SK-N-SH treated with all-trans-retinoic acid at 6 μM for 48 hours (cell line): ENCODE results near the gene CFAP251.

Experiments
- ATAC-seq: fragments of 200-7000 bp; cut with Tn5 transposase; 3 replicates; pipeline ENCODE4 v1.9.1; 2020; ENCODE audit warnings: mild to moderate bottlenecking, moderate library complexity
- ARNTL ChIP-seq: fragments of 450-650 bp; formaldehyde crosslinking; IDR thresholded peaks from 2 replicates; pipeline ENCODE4 v1.5.0; 2020; ENCODE audit warnings: low read depth, mild to moderate bottlenecking, moderate library complexity, borderline replicate concordance
- BACH2 ChIP-seq: fragments of 250-450 bp; sonication (Bioruptor Pico); IDR thresholded peaks from 2 replicates; pipeline ENCODE4 v1.9.0; 2021; ENCODE audit warnings: mild to moderate bottlenecking, borderline replicate concordance
- CSDC2 ChIP-seq: fragments of 250-450 bp; sonication (Bioruptor Pico); IDR thresholded peaks from 2 replicates; pipeline ENCODE4 v1.5.0; 2020; ENCODE audit warnings: mild to moderate bottlenecking, moderate library complexity
- ESRRG ChIP-seq: fragments of 250-450 bp; sonication (Bioruptor Pico); IDR thresholded peaks from 2 replicates; pipeline ENCODE4 v1.6.1; 2021; ENCODE audit warnings: mild to moderate bottlenecking
- GLIS3 ChIP-seq: fragments of 250-450 bp; sonication (Bioruptor Pico); IDR thresholded peaks from 2 replicates; pipeline ENCODE4 v1.5.0; 2020; ENCODE audit warnings: mild to moderate bottlenecking, moderate library complexity
- ISL1 ChIP-seq: fragments of 250-450 bp; sonication (Bioruptor Pico); IDR thresholded peaks from 2 replicates; pipeline ENCODE4 v2.1.2; 2022; ENCODE audit warnings: mild to moderate bottlenecking, moderate library complexity
- OSR1 ChIP-seq: fragments of 250-450 bp; sonication (Bioruptor Pico); IDR thresholded peaks from 2 replicates; pipeline ENCODE4 v1.8.0; 2022; ENCODE audit warnings: moderate library complexity, mild to moderate bottlenecking, inconsistent platforms
- PPARA ChIP-seq: fragments of 250-450 bp; sonication (Bioruptor Pico); IDR thresholded peaks from 2 replicates; pipeline ENCODE4 v1.5.0; 2020; ENCODE audit warnings: mild to moderate bottlenecking, borderline replicate concordance
- RARB ChIP-seq: fragments of 250-450 bp; sonication (Bioruptor Pico); IDR thresholded peaks from 2 replicates; pipeline ENCODE4 v1.8.0; 2021; ENCODE audit warnings: mild to moderate bottlenecking, moderate library complexity
- SNAI2 ChIP-seq: fragments of 250-450 bp; sonication (Bioruptor Pico); IDR thresholded peaks from 2 replicates; pipeline ENCODE4 v1.5.0; 2020; ENCODE audit warnings: mild to moderate bottlenecking, moderate library complexity
- TCF4 ChIP-seq: fragments of 250-450 bp; sonication (Bioruptor Pico); IDR thresholded peaks from 2 replicates; pipeline ENCODE4 v1.8.0; 2021; ENCODE audit warnings: mild to moderate bottlenecking, moderate library complexity, borderline replicate concordance
- TOX ChIP-seq: fragments of 250-450 bp; sonication (Bioruptor Pico); IDR thresholded peaks from 2 replicates; pipeline ENCODE4 v1.8.0; 2021; ENCODE audit warnings: mild to moderate bottlenecking, moderate library complexity, borderline replicate concordance
- ZC3H10 ChIP-seq: fragments of 250-450 bp; sonication (Bioruptor Pico); IDR thresholded peaks from 2 replicates; pipeline ENCODE4 v1.5.1; 2021; ENCODE audit warnings: mild to moderate bottlenecking, moderate library complexity
- ZFP3 ChIP-seq: fragments of 250-450 bp; sonication (Bioruptor Pico); IDR thresholded peaks from 2 replicates; pipeline ENCODE4 v1.5.0; 2020; ENCODE audit warnings: mild to moderate bottlenecking, moderate library complexity
- ZFP30 ChIP-seq: fragments of 450-650 bp; formaldehyde crosslinking; IDR thresholded peaks from 2 replicates; pipeline ENCODE4 v1.5.0; 2022; ENCODE audit warnings: mild to moderate bottlenecking, moderate library complexity
- ZNF565 ChIP-seq: fragments of 450-650 bp; formaldehyde crosslinking; conservative IDR thresholded peaks from 2 replicates; pipeline ENCODE4 v1.5.0; 2020; ENCODE audit warnings: low read depth, mild to moderate bottlenecking, moderate library complexity
- ZNF70 ChIP-seq: fragments of 450-650 bp; formaldehyde crosslinking; IDR thresholded peaks from 2 replicates; pipeline ENCODE4 v1.5.0; 2020; ENCODE audit warnings: mild to moderate bottlenecking, moderate library complexity
- ZNF8 ChIP-seq: fragments of 450-650 bp; formaldehyde crosslinking; IDR thresholded peaks from 2 replicates; pipeline ENCODE4 v1.5.0; 2020; ENCODE audit warnings: mild to moderate bottlenecking, moderate library complexity
- TF ChIP-seq, protein P1 (sequence below): fragments of 250-450 bp; sonication (Bioruptor Pico); IDR thresholded peaks from 2 replicates; pipeline ENCODE4 v1.5.1; 2020; ENCODE audit warnings: low read depth, mild to moderate bottlenecking, moderate library complexity
- TF ChIP-seq, protein P2 (sequence below): fragments of 250-450 bp; sonication (Bioruptor Pico); IDR thresholded peaks from 2 replicates; pipeline ENCODE4 v1.5.0; 2020; ENCODE audit warnings: mild to moderate bottlenecking, moderate library complexity
- TF ChIP-seq, protein P3 (sequence below): fragments of 250-450 bp; sonication (Bioruptor Pico); IDR thresholded peaks from 2 replicates; pipeline ENCODE4 v1.5.1; 2021; ENCODE audit warnings: mild to moderate bottlenecking, moderate library complexity
- TF ChIP-seq, protein P4 (sequence below): fragments of 250-450 bp; sonication (Bioruptor Pico); IDR thresholded peaks from 2 replicates; pipeline ENCODE4 v1.8.0; 2020; ENCODE audit warnings: mild to moderate bottlenecking, moderate library complexity, borderline replicate concordance
- TF ChIP-seq, protein P5 (sequence below): fragments of 250-450 bp; sonication (Bioruptor Pico); IDR thresholded peaks from 2 replicates; pipeline ENCODE4 v1.8.0; 2021; ENCODE audit warnings: low read depth, mild to moderate bottlenecking, moderate library complexity, borderline replicate concordance

The CFAP251 gene

DNA sequence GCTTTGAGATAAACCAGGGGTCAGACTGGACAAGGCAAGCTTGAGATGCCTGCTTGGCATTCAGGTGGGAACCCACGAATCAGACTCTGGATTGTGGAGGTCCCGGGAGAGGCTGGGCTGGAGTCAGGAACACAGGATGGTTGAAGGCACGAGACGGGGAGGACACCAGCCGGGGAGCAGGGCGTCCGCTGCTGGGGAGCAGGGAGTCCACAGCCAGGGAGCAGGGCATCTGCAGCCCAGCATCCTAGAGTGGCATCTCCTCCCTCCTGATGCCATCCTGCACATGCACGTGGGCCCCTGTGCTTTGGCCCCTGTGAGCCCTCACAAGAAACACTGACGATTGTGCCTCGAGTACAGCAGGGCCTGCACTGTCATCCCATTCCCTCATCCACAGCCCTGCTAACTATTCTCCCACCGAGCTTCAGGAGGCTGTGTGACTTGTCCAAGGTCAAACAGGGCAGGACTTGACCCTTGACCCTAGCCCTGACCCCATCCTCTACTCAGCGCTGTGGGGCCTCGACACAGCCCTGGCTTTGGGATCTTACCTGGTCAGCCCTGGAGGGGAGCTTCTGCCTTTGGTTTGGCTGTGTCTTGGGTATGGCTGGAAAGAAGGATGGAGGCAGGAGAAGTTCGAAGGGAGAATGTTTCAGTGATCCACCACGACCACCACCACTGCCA is 45.1 kb downstream of the CFAP251 start:
- no peak for ATAC-seq
- TF ChIP-seq TCF4 (CRISPR knock-in tag): no peak
- TF ChIP-seq, protein P1, sequence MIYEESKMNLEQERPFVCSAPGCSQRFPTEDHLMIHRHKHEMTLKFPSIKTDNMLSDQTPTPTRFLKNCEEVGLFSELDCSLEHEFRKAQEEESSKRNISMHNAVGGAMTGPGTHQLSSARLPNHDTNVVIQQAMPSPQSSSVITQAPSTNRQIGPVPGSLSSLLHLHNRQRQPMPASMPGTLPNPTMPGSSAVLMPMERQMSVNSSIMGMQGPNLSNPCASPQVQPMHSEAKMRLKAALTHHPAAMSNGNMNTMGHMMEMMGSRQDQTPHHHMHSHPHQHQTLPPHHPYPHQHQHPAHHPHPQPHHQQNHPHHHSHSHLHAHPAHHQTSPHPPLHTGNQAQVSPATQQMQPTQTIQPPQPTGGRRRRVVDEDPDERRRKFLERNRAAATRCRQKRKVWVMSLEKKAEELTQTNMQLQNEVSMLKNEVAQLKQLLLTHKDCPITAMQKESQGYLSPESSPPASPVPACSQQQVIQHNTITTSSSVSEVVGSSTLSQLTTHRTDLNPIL (CRISPR knock-in tag): no peak
- no peak for TF ChIP-seq GLIS3 (CRISPR knock-in tag)
- TF ChIP-seq ZFP3: no peak
- TF ChIP-seq PPARA (CRISPR knock-in tag): no peak
- TF ChIP-seq ARNTL (CRISPR knock-in tag): no peak
- TF ChIP-seq OSR1 (CRISPR knock-in tag): no peak
- TF ChIP-seq ISL1 (CRISPR knock-in tag): no peak
- TF ChIP-seq ZNF565 (CRISPR knock-in tag): no peak
- TF ChIP-seq CSDC2 (CRISPR knock-in tag): no peak
- no peak for TF ChIP-seq RARB (CRISPR knock-in tag)
- TF ChIP-seq ZNF8: no peak
- no peak for TF ChIP-seq ZNF70 (CRISPR knock-in tag)

DNA sequence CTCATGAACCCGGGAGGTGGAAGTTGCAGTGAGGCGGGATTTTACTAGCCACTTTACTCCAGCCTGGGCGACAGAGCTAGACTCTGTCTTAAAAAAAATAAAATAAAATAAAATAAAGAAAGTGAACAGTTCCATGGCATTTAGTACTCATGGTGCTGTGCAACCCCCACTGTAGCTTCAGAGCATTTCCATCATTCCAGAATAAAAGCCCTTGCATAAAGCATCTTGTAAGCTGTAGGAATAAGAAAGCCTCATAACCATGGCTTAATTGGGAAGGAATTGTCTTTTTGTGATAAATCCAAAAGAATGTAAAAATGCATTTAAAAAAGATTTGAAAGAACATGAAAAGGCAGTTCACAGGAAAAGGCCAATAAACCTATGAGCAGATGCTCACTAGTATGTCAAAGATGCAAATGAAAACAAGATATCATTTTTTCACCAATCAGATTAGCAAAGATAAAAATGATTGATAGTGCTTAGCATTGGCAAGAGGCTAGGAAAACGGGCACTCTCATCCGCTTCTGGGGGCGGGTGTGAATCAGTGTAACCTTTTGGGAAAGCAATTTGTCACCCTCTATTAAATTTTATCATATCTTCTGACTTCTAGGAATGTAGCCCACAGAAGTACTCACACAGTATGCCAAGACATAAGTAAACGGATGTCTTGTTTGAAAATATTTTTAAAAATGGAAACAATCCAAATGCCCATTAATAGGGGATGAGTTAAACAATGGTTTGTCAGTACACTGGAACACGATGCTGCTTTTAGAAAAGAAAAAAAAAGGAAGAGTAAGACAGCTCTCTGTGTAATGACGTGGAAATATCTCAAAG is 46.6 kb downstream of the CFAP251 start:
- ATAC-seq: peak; percentile 86
- peak; percentile 60; the same call in 1 of the 2 replicates for TF ChIP-seq TCF4 (CRISPR knock-in tag)
- TF ChIP-seq ZFP30 (CRISPR knock-in tag): no peak
- TF ChIP-seq, protein P2, sequence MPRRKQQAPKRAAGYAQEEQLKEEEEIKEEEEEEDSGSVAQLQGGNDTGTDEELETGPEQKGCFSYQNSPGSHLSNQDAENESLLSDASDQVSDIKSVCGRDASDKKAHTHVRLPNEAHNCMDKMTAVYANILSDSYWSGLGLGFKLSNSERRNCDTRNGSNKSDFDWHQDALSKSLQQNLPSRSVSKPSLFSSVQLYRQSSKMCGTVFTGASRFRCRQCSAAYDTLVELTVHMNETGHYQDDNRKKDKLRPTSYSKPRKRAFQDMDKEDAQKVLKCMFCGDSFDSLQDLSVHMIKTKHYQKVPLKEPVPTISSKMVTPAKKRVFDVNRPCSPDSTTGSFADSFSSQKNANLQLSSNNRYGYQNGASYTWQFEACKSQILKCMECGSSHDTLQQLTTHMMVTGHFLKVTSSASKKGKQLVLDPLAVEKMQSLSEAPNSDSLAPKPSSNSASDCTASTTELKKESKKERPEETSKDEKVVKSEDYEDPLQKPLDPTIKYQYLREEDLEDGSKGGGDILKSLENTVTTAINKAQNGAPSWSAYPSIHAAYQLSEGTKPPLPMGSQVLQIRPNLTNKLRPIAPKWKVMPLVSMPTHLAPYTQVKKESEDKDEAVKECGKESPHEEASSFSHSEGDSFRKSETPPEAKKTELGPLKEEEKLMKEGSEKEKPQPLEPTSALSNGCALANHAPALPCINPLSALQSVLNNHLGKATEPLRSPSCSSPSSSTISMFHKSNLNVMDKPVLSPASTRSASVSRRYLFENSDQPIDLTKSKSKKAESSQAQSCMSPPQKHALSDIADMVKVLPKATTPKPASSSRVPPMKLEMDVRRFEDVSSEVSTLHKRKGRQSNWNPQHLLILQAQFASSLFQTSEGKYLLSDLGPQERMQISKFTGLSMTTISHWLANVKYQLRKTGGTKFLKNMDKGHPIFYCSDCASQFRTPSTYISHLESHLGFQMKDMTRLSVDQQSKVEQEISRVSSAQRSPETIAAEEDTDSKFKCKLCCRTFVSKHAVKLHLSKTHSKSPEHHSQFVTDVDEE (CRISPR knock-in tag): 0 out of 2 replicates have a peak, but pooled peaks have one; percentile 24
- no peak for TF ChIP-seq ARNTL (CRISPR knock-in tag)
- TF ChIP-seq OSR1 (CRISPR knock-in tag): no peak
- peak; percentile 96 for TF ChIP-seq GLIS3 (CRISPR knock-in tag)
- no peak for TF ChIP-seq BACH2 (CRISPR knock-in tag)
- TF ChIP-seq RARB (CRISPR knock-in tag): peak; percentile 56; the same call in 1 of the 2 replicates
- peak; percentile 75 for TF ChIP-seq ZFP3
- peak; percentile 59; the same call in 1 of the 2 replicates for TF ChIP-seq CSDC2 (CRISPR knock-in tag)
- no peak for TF ChIP-seq SNAI2 (CRISPR knock-in tag)
- TF ChIP-seq ISL1 (CRISPR knock-in tag): peak; percentile 100
- TF ChIP-seq, protein P3, sequence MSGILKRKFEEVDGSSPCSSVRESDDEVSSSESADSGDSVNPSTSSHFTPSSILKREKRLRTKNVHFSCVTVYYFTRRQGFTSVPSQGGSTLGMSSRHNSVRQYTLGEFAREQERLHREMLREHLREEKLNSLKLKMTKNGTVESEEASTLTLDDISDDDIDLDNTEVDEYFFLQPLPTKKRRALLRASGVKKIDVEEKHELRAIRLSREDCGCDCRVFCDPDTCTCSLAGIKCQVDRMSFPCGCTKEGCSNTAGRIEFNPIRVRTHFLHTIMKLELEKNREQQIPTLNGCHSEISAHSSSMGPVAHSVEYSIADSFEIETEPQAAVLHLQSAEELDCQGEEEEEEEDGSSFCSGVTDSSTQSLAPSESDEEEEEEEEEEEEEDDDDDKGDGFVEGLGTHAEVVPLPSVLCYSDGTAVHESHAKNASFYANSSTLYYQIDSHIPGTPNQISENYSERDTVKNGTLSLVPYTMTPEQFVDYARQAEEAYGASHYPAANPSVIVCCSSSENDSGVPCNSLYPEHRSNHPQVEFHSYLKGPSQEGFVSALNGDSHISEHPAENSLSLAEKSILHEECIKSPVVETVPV (CRISPR knock-in tag): peak; percentile 90
- peak; percentile 76; the same call in 1 of the 2 replicates for TF ChIP-seq TOX (CRISPR knock-in tag)
- peak; percentile 49; the same call in 1 of the 2 replicates for TF ChIP-seq ZC3H10 (CRISPR knock-in tag)
- TF ChIP-seq, protein P1 (CRISPR knock-in tag): peak; percentile 98
- TF ChIP-seq ESRRG (CRISPR knock-in tag): peak; percentile 95
- TF ChIP-seq ZNF565 (CRISPR knock-in tag): no peak
- TF ChIP-seq, protein P4, sequence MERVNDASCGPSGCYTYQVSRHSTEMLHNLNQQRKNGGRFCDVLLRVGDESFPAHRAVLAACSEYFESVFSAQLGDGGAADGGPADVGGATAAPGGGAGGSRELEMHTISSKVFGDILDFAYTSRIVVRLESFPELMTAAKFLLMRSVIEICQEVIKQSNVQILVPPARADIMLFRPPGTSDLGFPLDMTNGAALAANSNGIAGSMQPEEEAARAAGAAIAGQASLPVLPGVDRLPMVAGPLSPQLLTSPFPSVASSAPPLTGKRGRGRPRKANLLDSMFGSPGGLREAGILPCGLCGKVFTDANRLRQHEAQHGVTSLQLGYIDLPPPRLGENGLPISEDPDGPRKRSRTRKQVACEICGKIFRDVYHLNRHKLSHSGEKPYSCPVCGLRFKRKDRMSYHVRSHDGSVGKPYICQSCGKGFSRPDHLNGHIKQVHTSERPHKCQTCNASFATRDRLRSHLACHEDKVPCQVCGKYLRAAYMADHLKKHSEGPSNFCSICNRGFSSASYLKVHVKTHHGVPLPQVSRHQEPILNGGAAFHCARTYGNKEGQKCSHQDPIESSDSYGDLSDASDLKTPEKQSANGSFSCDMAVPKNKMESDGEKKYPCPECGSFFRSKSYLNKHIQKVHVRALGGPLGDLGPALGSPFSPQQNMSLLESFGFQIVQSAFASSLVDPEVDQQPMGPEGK: peak; percentile 95
- peak; percentile 41; the same call in 1 of the 2 replicates for TF ChIP-seq ZNF8
- no peak for TF ChIP-seq ZNF70 (CRISPR knock-in tag)
- TF ChIP-seq, protein P5, sequence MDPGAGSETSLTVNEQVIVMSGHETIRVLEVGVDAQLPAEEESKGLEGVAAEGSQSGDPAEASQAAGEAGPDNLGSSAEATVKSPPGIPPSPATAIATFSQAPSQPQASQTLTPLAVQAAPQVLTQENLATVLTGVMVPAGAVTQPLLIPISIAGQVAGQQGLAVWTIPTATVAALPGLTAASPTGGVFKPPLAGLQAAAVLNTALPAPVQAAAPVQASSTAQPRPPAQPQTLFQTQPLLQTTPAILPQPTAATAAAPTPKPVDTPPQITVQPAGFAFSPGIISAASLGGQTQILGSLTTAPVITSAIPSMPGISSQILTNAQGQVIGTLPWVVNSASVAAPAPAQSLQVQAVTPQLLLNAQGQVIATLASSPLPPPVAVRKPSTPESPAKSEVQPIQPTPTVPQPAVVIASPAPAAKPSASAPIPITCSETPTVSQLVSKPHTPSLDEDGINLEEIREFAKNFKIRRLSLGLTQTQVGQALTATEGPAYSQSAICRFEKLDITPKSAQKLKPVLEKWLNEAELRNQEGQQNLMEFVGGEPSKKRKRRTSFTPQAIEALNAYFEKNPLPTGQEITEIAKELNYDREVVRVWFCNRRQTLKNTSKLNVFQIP (CRISPR knock-in tag): peak; percentile 94
- TF ChIP-seq PPARA (CRISPR knock-in tag): no peak
